Heart left ventricle (tissue), 16 donors: ENCODE results near the gene TRAFD1. TPM values are rescaled to one million over a fixed set of nuclear protein-coding genes. Genes with fewer than 3 reads are reported as not detected.

Experiments
- ATAC-seq, 4 donors: fragments of 200-7000 bp; cut with Tn5 transposase; one replicate each; pipeline ENCODE4 v1.9.1; 2020 to 2022; ENCODE audit warnings: moderate library complexity in 4 of 4, mild to moderate bottlenecking in 3 of 4, moderate number of reproducible peaks in 1 of 4
- DNase-seq, 5 donors: peaks; one replicate each; pipeline ENCODE4 v3.0.0-alpha.2; 2020
- H3K27ac ChIP-seq, 12 donors: fragments of 200-600 bp; sonication (generic) in 4 of 12; one replicate each; pipeline versions ENCODE4 v1.5.0 to v1.8.0; 2016 to 2022; ENCODE audit warnings: mild to moderate bottlenecking in 2 of 12
- H3K27me3 ChIP-seq, 9 donors: fragments of 200-600 bp; sonication (generic) in 2 of 9; one replicate each; pipeline versions ENCODE4 v1.5.1 to v1.8.0; 2016 to 2022; ENCODE audit warnings: mild to moderate bottlenecking in 3 of 9
- H3K36me3 ChIP-seq, 9 donors: fragments of 200-600 bp; sonication (generic) in 2 of 9; one replicate each; pipeline versions ENCODE4 v1.5.0 to v1.8.0; 2018 to 2022; ENCODE audit warnings: mild to moderate bottlenecking in 2 of 9
- H3K4me1 ChIP-seq, 12 donors: fragments of 200-600 bp; sonication (generic) in 4 of 12; one replicate each; pipeline versions ENCODE4 v1.5.0 to v1.8.0; 2016 to 2022; ENCODE audit warnings: mild to moderate bottlenecking in 3 of 12
- H3K4me3 ChIP-seq, 12 donors: fragments of 200-600 bp; sonication (generic) in 4 of 12; one replicate each; pipeline versions ENCODE4 v1.5.0 to v1.8.0; 2017 to 2022; ENCODE audit warnings: mild to moderate bottlenecking in 9 of 12, moderate library complexity in 4 of 12
- H3K9me3 ChIP-seq, 12 donors: fragments of 200-600 bp; sonication (generic) in 4 of 12; one replicate each; pipeline versions ENCODE4 v1.5.0 to v1.8.0; 2016 to 2022; ENCODE audit warnings: mild to moderate bottlenecking in 1 of 12
- CTCF ChIP-seq, 12 donors: fragments of 200-600 bp; sonication (generic) in 4 of 12; IDR thresholded peaks; one replicate each; pipeline versions ENCODE4 v1.5.0 to v1.8.0; 2018 to 2022; ENCODE audit warnings: antibody characterized with exemption in 12 of 12, mild to moderate bottlenecking in 5 of 12
- POLR2A ChIP-seq, 2 donors: fragments of 450-650 bp; IDR thresholded peaks; one replicate each; pipeline ENCODE4 v1.6.1; 2017; ENCODE audit warnings: antibody characterized with exemption in 2 of 2, mild to moderate bottlenecking in 2 of 2, moderate library complexity in 2 of 2
- WGBS, 4 donors: extraction: QIAGEN DNeasy Blood & Tissue Kit in 2 of 4; methylation state at CpG; one replicate each; pipeline versions ENCODE4 v1.1.5 to v1.1.7; 2013 to 2018; 5-methylcytosine and 5-hydroxymethylcytosine counted together
- intact Hi-C, 10 donors: fragments of 100-400 bp; cut with DNase I; formaldehyde crosslinking; loops; one replicate each; pipeline versions ENCODE4 v1.11.1 to v1.14.2; 2022
- polyA plus RNA-seq, 2 donors: library from polyadenylated mRNA; stranded (reverse); fragments of 200-250 nt; gene quantifications; one replicate each; pipeline ENCODE4 v1.2.3, GENCODE V29; 2013
- total RNA-seq, 9 donors: library from RNA; depleted of rRNA in 2 of 9; stranded (reverse); fragments of >200 nt in 2 of 9; fragmentation: NEBNext Ultra II Directional in 3 of 9; extraction: Animal tissue kit (Norgen Biotek cat#: 25700) in 3 of 9; gene quantifications; one replicate each; pipeline versions ENCODE4 v1.1.0 to v1.2.4, GENCODE V29; 2016 to 2023
- donor health status: ischemic (EF 13 %, LVEDD 7.1; RV severe dilation, severe dysfunction).
- donor health status: healthy with polysubstance abuse.
- donor health status: DM: no; HTN: yes; CAD: no.
- donor health status: DM: no; HTN: no; CAD: no.
- donor health status: ischemic (EF 25% LVEDD 6.9; RV normal size, moderate dysfunction).
- donor health status: ischemic (EF 25% LVEDD 5.7; RV mildly dilated, moderate dysfunction).
- donor health status: healthy.
- donor health status: DM: yes; HTN: yes; CAD: no.
- donor health status: ischemic (EF 35%, LVEDD 5.7; RV mildly dilated, moderate dysfunction).
- donor health status: nonischemic (EF 11% LVEDD 7.7; RV severe dilation, severe dysfunction).
- donor health status: DM: yes; HTN: yes; CAD: no.
- donor health status: PGD.
- donor health status: ischemic (EF 29% LVEDD 5.4; RV normal size, mild dysfunction).
- donor health status: nonischemic (EF 23%, LVEDD 6.1; RV moderate dilation, normal function).

The TRAFD1 gene
- total and polyA plus RNA-seq, 11 donors, result 6.7 to 84.7 (median 22.7) TPM

- Histone ChIP-seq H3K36me3 (peaks cover 0 to 91% (median 70%) of the 10 kb centered on the region in 9 donors), H3K4me3 (no peak overlapping the region), H3K27me3 (no peaks in the 10 kb centered on the region), H3K4me1 (peaks cover 0 to 27% (median 8%) of the 10 kb centered on the region in 12 donors), H3K9me3 (no peaks in the 10 kb centered on the region), H3K27ac (no peak overlapping the region)
- 84 to 88% (median 85%) methylated on average over 9 of the region's 9 CpGs for WGBS, 4 donors
- no peak for DNase-seq
- intact Hi-C loops, result no loop called here
- no peak for ATAC-seq
- no peak for TF ChIP-seq POLR2A (IDR thresholded peaks at IDR 0.05)
- no peak for TF ChIP-seq CTCF (IDR thresholded peaks at IDR 0.05)
These were observed 62.9 kb downstream of the TRAFD1 start for GRCh38 chr12:112188130-112188830.

- intact Hi-C loops, result loop anchor here in 1 of 10 donors (10.0 kb wide), 1 partner anchor 194 kb away; the partner anchor contains the start of gene HECTD4
- DNase-seq, result no peak
- Histone ChIP-seq H3K27ac (peak overlapping the region in 1 of 12 donors; percentile 31), H3K27me3 (no peaks in the 10 kb centered on the region), H3K9me3 (no peaks in the 10 kb centered on the region), H3K4me3 (no peak overlapping the region), H3K4me1 (peaks cover 0 to 27% (median 8%) of the 10 kb centered on the region in 12 donors), H3K36me3 (peaks cover 0 to 89% (median 70%) of the 10 kb centered on the region in 9 donors)
- TF ChIP-seq POLR2A (IDR thresholded peaks at IDR 0.05), result no peak
- TF ChIP-seq CTCF (IDR thresholded peaks at IDR 0.05), result no peak
- WGBS, 4 donors, result 84 to 100% (median 89%) methylated on average over 2 to 5 of the region's 5 CpGs
- no peak for ATAC-seq
These were observed 65.1 kb downstream of the TRAFD1 start for GRCh38 chr12:112190231-112191025.

- intact Hi-C loops, result loop anchor here in 1 of 10 donors (10.0 kb wide), 1 partner anchor 194 kb away; the partner anchor contains the start of gene HECTD4
- peak overlapping the region in 9 of 12 donors; percentile 5 to 53 (median 32) for H3K27ac ChIP-seq
- 59 to 69% (median 65%) methylated on average over 2 of the region's 2 CpGs for WGBS, 4 donors
These were observed 65.8 kb downstream of the TRAFD1 start for GRCh38 chr12:112191201-112191600.

More at GRCh38 chr12:112191201-112191600, 65.8 kb downstream of the TRAFD1 start:
- ATAC-seq, result no peak
- Histone ChIP-seq H3K27me3 (no peaks in the 10 kb centered on the region), H3K36me3 (peaks cover 0 to 95% (median 77%) of the 10 kb centered on the region in 9 donors), H3K9me3 (no peaks in the 10 kb centered on the region), H3K4me1 (peaks cover 0 to 27% (median 8%) of the 10 kb centered on the region in 12 donors), H3K4me3 (no peak overlapping the region)
- no peak for TF ChIP-seq CTCF (IDR thresholded peaks at IDR 0.05)
- no peak for TF ChIP-seq POLR2A (IDR thresholded peaks at IDR 0.05)
- DNase-seq, result no peak
